ENCODE data around the gene COX6B1. TPM values are rescaled to one million over a fixed set of nuclear protein-coding genes. Genes with fewer than 3 reads are reported as not detected.

Gene COX6B1
- total and polyA plus RNA-seq, 11 donors, result 944 to 4,659 (median 1,351) TPM

DNA sequence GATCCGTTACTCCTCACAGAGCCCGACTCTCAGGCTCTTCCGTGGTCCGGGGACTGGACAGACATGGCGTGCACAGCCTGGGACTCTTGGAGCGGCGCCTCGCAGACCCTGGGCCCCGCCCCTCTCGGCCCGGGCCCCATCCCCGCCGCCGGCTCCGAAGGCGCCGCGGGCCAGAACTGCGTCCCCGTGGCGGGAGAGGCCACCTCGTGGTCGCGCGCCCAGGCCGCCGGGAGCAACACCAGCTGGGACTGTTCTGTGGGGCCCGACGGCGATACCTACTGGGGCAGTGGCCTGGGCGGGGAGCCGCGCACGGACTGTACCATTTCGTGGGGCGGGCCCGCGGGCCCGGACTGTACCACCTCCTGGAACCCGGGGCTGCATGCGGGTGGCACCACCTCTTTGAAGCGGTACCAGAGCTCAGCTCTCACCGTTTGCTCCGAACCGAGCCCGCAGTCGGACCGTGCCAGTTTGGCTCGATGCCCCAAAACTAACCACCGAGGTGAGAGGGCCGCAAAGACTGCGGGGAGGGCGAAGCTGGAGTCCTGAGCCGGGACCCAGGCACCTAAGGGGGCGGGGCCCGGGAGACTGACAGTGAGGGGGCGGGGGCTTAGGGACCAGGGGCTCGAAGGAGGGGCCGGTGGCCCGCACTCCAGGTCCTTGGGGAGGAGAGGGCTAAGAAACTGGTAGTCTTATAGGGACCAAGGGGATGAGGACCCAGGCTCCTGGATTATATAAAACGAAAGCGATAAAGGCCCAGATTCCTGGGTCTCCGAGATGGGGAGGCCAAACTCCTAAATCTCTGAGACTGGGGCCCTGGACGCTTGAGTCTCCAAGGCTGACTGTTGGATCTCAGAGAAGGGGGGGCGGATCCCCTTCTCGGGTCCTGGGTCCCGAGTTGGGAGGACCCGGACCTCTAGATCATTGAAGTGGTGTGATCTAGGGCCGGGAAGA, 4.6 kb upstream of the COX6B1 start:
- TF ChIP-seq, protein P1, sequence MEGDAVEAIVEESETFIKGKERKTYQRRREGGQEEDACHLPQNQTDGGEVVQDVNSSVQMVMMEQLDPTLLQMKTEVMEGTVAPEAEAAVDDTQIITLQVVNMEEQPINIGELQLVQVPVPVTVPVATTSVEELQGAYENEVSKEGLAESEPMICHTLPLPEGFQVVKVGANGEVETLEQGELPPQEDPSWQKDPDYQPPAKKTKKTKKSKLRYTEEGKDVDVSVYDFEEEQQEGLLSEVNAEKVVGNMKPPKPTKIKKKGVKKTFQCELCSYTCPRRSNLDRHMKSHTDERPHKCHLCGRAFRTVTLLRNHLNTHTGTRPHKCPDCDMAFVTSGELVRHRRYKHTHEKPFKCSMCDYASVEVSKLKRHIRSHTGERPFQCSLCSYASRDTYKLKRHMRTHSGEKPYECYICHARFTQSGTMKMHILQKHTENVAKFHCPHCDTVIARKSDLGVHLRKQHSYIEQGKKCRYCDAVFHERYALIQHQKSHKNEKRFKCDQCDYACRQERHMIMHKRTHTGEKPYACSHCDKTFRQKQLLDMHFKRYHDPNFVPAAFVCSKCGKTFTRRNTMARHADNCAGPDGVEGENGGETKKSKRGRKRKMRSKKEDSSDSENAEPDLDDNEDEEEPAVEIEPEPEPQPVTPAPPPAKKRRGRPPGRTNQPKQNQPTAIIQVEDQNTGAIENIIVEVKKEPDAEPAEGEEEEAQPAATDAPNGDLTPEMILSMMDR (IDR thresholded peaks at IDR 0.05), result peak in 2 of 12 donors; percentile 10 to 13
- peak in 1 of 2 donors; percentile 71 for TF ChIP-seq POLR2A (IDR thresholded peaks at IDR 0.05)
- no peaks in the 10 kb centered on the region for H3K27me3 ChIP-seq
- no peaks in the 10 kb centered on the region for H3K9me3 ChIP-seq
- H3K27ac ChIP-seq, result peak overlapping the region in 11 of 12 donors; percentile 58 to 93 (median 79)
- H3K4me1 ChIP-seq, result peaks cover 0 to 44% (median 18%) of the 10 kb centered on the region in 12 donors
- peak overlapping the region; percentile 34 to 71 (median 62) for H3K4me3 ChIP-seq
- intact Hi-C loops (cut with DNase I), result no loop called here
- 0 to 1% (median 0%) methylated on average over 22 to 69 of the region's 69 CpGs for WGBS, 4 donors
- no peaks in the 10 kb centered on the region for H3K36me3 ChIP-seq
- ATAC-seq, result peak; percentile 13 to 70 (median 60)
- peak; percentile 74 to 93 (median 83) for DNase-seq

- H3K27ac ChIP-seq, result peak overlapping the region in 11 of 12 donors; percentile 58 to 93 (median 79)
- peak overlapping the region; percentile 34 to 71 (median 62) for H3K4me3 ChIP-seq
- H3K9me3 ChIP-seq, result no peaks in the 10 kb centered on the region
- no peaks in the 10 kb centered on the region for H3K27me3 ChIP-seq
- H3K36me3 ChIP-seq, result peaks cover 0 to under 1% (median 0%) of the 10 kb centered on the region in 9 donors
- DNase-seq (peak; percentile 94 to 98 (median 97)), ATAC-seq (peak; percentile 82 to 90 (median 87))
- peak in 1 of 2 donors; percentile 51 for TF ChIP-seq POLR2A (IDR thresholded peaks at IDR 0.05)
- TF ChIP-seq, protein P1 (IDR thresholded peaks at IDR 0.05), result peak in 2 of 12 donors; percentile 6 to 8
- 0 to 1% (median 1%) methylated on average over 46 to 60 of the region's 60 CpGs for WGBS, 4 donors
- peaks cover 0 to 52% (median 22%) of the 10 kb centered on the region in 12 donors for H3K4me1 ChIP-seq
- intact Hi-C loops (cut with DNase I), result no loop called here
Measured at GRCh38 chr19:35644206-35644986, 3.7 kb upstream of the COX6B1 start.

GRCh38 chr19:35644987-35645679, 3.0 kb upstream of the COX6B1 start:
- intact Hi-C loops (cut with DNase I), result loop anchor here in 1 of 10 donors (5.0 kb wide), 1 partner anchor 102 kb away; the partner anchor contains the start of genes LIN37, PSENEN and U2AF1L4
- H3K27me3 ChIP-seq, result no peaks in the 10 kb centered on the region
- 17 to 25% (median 18%) methylated on average over 18 to 20 of the region's 20 CpGs for WGBS, 4 donors
- H3K36me3 ChIP-seq, result peaks cover 0 to 8% (median 0%) of the 10 kb centered on the region in 9 donors
- peak overlapping the region; percentile 34 to 71 (median 62) for H3K4me3 ChIP-seq
- ATAC-seq (peak; percentile 34 to 51 (median 38)), DNase-seq (peak; percentile 83 to 92 (median 90))
- no peak for TF ChIP-seq POLR2A (IDR thresholded peaks at IDR 0.05)
- TF ChIP-seq, protein P1 (IDR thresholded peaks at IDR 0.05), result peak in 1 of 12 donors; percentile 3
- peak overlapping the region in 11 of 12 donors; percentile 58 to 93 (median 79) for H3K27ac ChIP-seq
- no peaks in the 10 kb centered on the region for H3K9me3 ChIP-seq
- H3K4me1 ChIP-seq, result peaks cover 0 to 58% (median 29%) of the 10 kb centered on the region in 12 donors

All from heart left ventricle (tissue), 16 donors.